Measurements from ENCODE around the gene SIGLEC9.

DNA sequence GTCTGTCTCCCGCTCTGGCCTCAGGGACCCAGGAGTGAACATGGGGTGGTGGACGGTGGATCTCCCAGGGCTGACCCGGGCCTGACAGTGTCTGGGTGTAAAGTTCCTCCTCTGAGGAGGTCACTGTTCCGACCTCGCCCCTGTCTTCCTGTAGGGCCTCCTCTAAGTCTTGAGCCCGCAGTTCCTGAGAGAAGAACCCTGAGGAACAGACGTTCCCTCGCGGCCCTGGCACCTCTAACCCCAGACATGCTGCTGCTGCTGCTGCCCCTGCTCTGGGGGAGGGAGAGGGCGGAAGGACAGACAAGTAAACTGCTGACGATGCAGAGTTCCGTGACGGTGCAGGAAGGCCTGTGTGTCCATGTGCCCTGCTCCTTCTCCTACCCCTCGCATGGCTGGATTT lies at the start of gene SIGLEC9:
- TF ChIP-seq POLR2A (IDR thresholded peaks at IDR 0.05) (peak; percentile 27 to 41), CTCF (IDR thresholded peaks at IDR 0.05) (no peak), EP300 (IDR thresholded peaks at IDR 0.05) (no peak), POLR2AphosphoS5 (IDR thresholded peaks at IDR 0.05) (no peak)

Data from gastroesophageal sphincter (tissue), 3 donors.